ENCODE measurements around the gene CACHD1. TPM values are rescaled to one million over a fixed set of nuclear protein-coding genes. Genes with fewer than 3 reads are reported as not detected.

The CACHD1 gene
- total RNA-seq, 2 experiments from 2014 or later: 0.27 to 0.33 TPM

GRCh38 chr1:64676386-64676785 lies 206.5 kb downstream of the CACHD1 start:
- intact Hi-C loops (cut with micrococcal nuclease): loop anchor here (5.0 to 10.0 kb wide), 2 partner anchors 202 to 409 kb away; partner anchors contain the start of gene CACHD1
- no peak overlapping the region for H3K4me3 Mint-ChIP-seq
- no peaks in the 10 kb centered on the region for H3K9me3 Mint-ChIP-seq
- ChIA-PET CTCF (interaction anchor here (0.6 to 4.2 kb wide), 20 partner anchors 9 to 408 kb away, joined by 3 to 31 read pairs (median 3); no protein-coding TSS in a partner anchor), POLR2A (no interaction called here)
- H3K27me3 Mint-ChIP-seq: peaks cover 4% of the 10 kb centered on the region
- no peaks in the 10 kb centered on the region for H3K36me3 Mint-ChIP-seq
- H3K4me1 Mint-ChIP-seq (ENCODE audit: low read depth): no peaks in the 10 kb centered on the region
- DNase-seq: no peak
- H3K27ac Mint-ChIP-seq: no peak overlapping the region

GRCh38 chr1:64677532-64677931 lies 207.6 kb downstream of the CACHD1 start:
- Mint-ChIP-seq H3K27me3 (peaks cover 4% of the 10 kb centered on the region), H3K27ac (no peak overlapping the region), H3K4me3 (no peak overlapping the region), H3K9me3 (no peaks in the 10 kb centered on the region), H3K4me1 (ENCODE audit: low read depth) (no peaks in the 10 kb centered on the region), H3K36me3 (no peaks in the 10 kb centered on the region)
- CTCF ChIA-PET: interaction anchor here (1.4 to 3.2 kb wide), 5 partner anchors 12 to 398 kb away, joined by 5 to 23 read pairs (median 6); no protein-coding TSS in a partner anchor
- DNase-seq: no peak
- POLR2A ChIA-PET: no interaction called here
- intact Hi-C loops (cut with micrococcal nuclease): loop anchor here (5.0 to 10.0 kb wide), 2 partner anchors 203 to 410 kb away; partner anchors contain the start of gene CACHD1

GRCh38 chr1:64678366-64678765 lies 208.4 kb downstream of the CACHD1 start:
- DNase-seq: no peak
- intact Hi-C loops (cut with micrococcal nuclease): loop anchor here (5.0 to 10.0 kb wide), 2 partner anchors 204 to 411 kb away; partner anchors contain the start of gene CACHD1
- Mint-ChIP-seq H3K4me3 (no peak overlapping the region), H3K27ac (no peak overlapping the region), H3K27me3 (peaks cover 4% of the 10 kb centered on the region), H3K36me3 (no peaks in the 10 kb centered on the region), H3K4me1 (ENCODE audit: low read depth) (no peaks in the 10 kb centered on the region), H3K9me3 (no peaks in the 10 kb centered on the region)
- POLR2A ChIA-PET: no interaction called here
- CTCF ChIA-PET: no interaction called here

- no peak for DNase-seq
- H3K27ac Mint-ChIP-seq: no peak overlapping the region
- peaks cover 4% of the 10 kb centered on the region for H3K27me3 Mint-ChIP-seq
- no peak overlapping the region for H3K4me3 Mint-ChIP-seq
- intact Hi-C loops (cut with micrococcal nuclease): loop anchor here (5.0 to 10.0 kb wide), 2 partner anchors 204 to 412 kb away; partner anchors contain the start of gene CACHD1
- H3K9me3 Mint-ChIP-seq: no peaks in the 10 kb centered on the region
- CTCF ChIA-PET: no interaction called here
- H3K4me1 Mint-ChIP-seq (ENCODE audit: low read depth): no peaks in the 10 kb centered on the region
- POLR2A ChIA-PET: no interaction called here
- no peaks in the 10 kb centered on the region for H3K36me3 Mint-ChIP-seq
Measured at GRCh38 chr1:64679177-64679576, 209.2 kb downstream of the CACHD1 start.

GRCh38 chr1:64680599-64680998 lies 210.7 kb downstream of the CACHD1 start:
- Mint-ChIP-seq H3K27me3 (peaks cover 4% of the 10 kb centered on the region), H3K36me3 (no peaks in the 10 kb centered on the region), H3K4me1 (ENCODE audit: low read depth) (no peaks in the 10 kb centered on the region), H3K27ac (no peak overlapping the region), H3K9me3 (no peaks in the 10 kb centered on the region), H3K4me3 (no peak overlapping the region)
- intact Hi-C loops (cut with micrococcal nuclease): no loop called here
- CTCF ChIA-PET: no interaction called here
- POLR2A ChIA-PET: no interaction called here
- DNase-seq: no peak

- POLR2A ChIA-PET: no interaction called here
- Mint-ChIP-seq H3K27me3 (peaks cover 4% of the 10 kb centered on the region), H3K36me3 (no peaks in the 10 kb centered on the region), H3K4me1 (ENCODE audit: low read depth) (no peaks in the 10 kb centered on the region), H3K27ac (no peak overlapping the region), H3K9me3 (no peaks in the 10 kb centered on the region), H3K4me3 (no peak overlapping the region)
- no peak for DNase-seq
- CTCF ChIA-PET: interaction anchor here (0.6 kb wide), 1 partner anchor 8 kb away, joined by 3 read pairs; no protein-coding TSS in a partner anchor
- intact Hi-C loops (cut with micrococcal nuclease): no loop called here
Measured at GRCh38 chr1:64681043-64681442, 211.1 kb downstream of the CACHD1 start.

GRCh38 chr1:64683419-64683818 lies 213.5 kb downstream of the CACHD1 start:
- intact Hi-C loops (cut with micrococcal nuclease): no loop called here
- no peaks in the 10 kb centered on the region for H3K9me3 Mint-ChIP-seq
- no peak overlapping the region for H3K27ac Mint-ChIP-seq
- no peak overlapping the region for H3K4me3 Mint-ChIP-seq
- DNase-seq: no peak
- H3K4me1 Mint-ChIP-seq (ENCODE audit: low read depth): no peaks in the 10 kb centered on the region
- CTCF ChIA-PET: interaction anchor here (0.6 kb wide), 1 partner anchor 20 kb away, joined by 3 read pairs; no protein-coding TSS in a partner anchor
- POLR2A ChIA-PET: no interaction called here
- no peaks in the 10 kb centered on the region for H3K36me3 Mint-ChIP-seq
- no peaks in the 10 kb centered on the region for H3K27me3 Mint-ChIP-seq

GRCh38 chr1:64685217-64685616 lies 215.3 kb downstream of the CACHD1 start:
- no peaks in the 10 kb centered on the region for H3K36me3 Mint-ChIP-seq
- intact Hi-C loops (cut with micrococcal nuclease): no loop called here
- H3K9me3 Mint-ChIP-seq: no peaks in the 10 kb centered on the region
- POLR2A ChIA-PET: no interaction called here
- CTCF ChIA-PET: interaction anchor here (0.6 to 1.5 kb wide), 6 partner anchors 12 to 381 kb away, joined by 3 to 8 read pairs (median 4); no protein-coding TSS in a partner anchor
- no peak overlapping the region for H3K27ac Mint-ChIP-seq
- H3K4me3 Mint-ChIP-seq: no peak overlapping the region
- H3K4me1 Mint-ChIP-seq (ENCODE audit: low read depth): no peaks in the 10 kb centered on the region
- no peak for DNase-seq
- H3K27me3 Mint-ChIP-seq: no peaks in the 10 kb centered on the region

GRCh38 chr1:64685765-64686341 lies 215.9 kb downstream of the CACHD1 start:
- H3K36me3 Mint-ChIP-seq: no peaks in the 10 kb centered on the region
- no peak for DNase-seq
- intact Hi-C loops (cut with micrococcal nuclease): loop anchor here (1.0 to 2.0 kb wide), 2 partner anchors 138 to 1001 kb away; no protein-coding TSS in a partner anchor
- POLR2A ChIA-PET: interaction anchor here (0.6 kb wide), 1 partner anchor 357 kb away, joined by 4 read pairs; no protein-coding TSS in a partner anchor
- no peak overlapping the region for H3K27ac Mint-ChIP-seq
- CTCF ChIA-PET: interaction anchor here (0.6 to 1.5 kb wide), 6 partner anchors 12 to 380 kb away, joined by 3 to 8 read pairs (median 4); no protein-coding TSS in a partner anchor
- H3K27me3 Mint-ChIP-seq: no peaks in the 10 kb centered on the region
- H3K4me1 Mint-ChIP-seq (ENCODE audit: low read depth): no peaks in the 10 kb centered on the region
- H3K4me3 Mint-ChIP-seq: no peak overlapping the region
- no peaks in the 10 kb centered on the region for H3K9me3 Mint-ChIP-seq

- DNase-seq: peak; percentile 35
Measured at GRCh38 chr1:64686828-64687724, 217.1 kb downstream of the CACHD1 start.

GRCh38 chr1:64687725-64688327 lies 217.9 kb downstream of the CACHD1 start:
- Mint-ChIP-seq H3K4me3 (no peak overlapping the region), H3K9me3 (no peaks in the 10 kb centered on the region), H3K4me1 (ENCODE audit: low read depth) (peaks cover 6% of the 10 kb centered on the region), H3K27ac (no peak overlapping the region), H3K27me3 (no peaks in the 10 kb centered on the region), H3K36me3 (no peaks in the 10 kb centered on the region)
- POLR2A ChIA-PET: no interaction called here
- intact Hi-C loops (cut with micrococcal nuclease): loop anchor here (2.0 kb wide), 1 partner anchor 999 kb away; no protein-coding TSS in a partner anchor
- CTCF ChIA-PET: interaction anchor here (0.7 to 3.5 kb wide), 2 partner anchors 11 to 136 kb away, joined by 3 to 22 read pairs; no protein-coding TSS in a partner anchor
- no peak for DNase-seq

More at GRCh38 chr1:64686828-64687724, 217.1 kb downstream of the CACHD1 start:
- no peaks in the 10 kb centered on the region for H3K36me3 Mint-ChIP-seq
- peaks cover 6% of the 10 kb centered on the region for H3K4me1 Mint-ChIP-seq (ENCODE audit: low read depth)
- H3K27me3 Mint-ChIP-seq: no peaks in the 10 kb centered on the region
- ChIA-PET CTCF (interaction anchor here (3.5 kb wide), 1 partner anchor 137 kb away, joined by 22 read pairs; no protein-coding TSS in a partner anchor), POLR2A (no interaction called here)
- no peaks in the 10 kb centered on the region for H3K9me3 Mint-ChIP-seq
- H3K4me3 Mint-ChIP-seq: no peak overlapping the region
- intact Hi-C loops (cut with micrococcal nuclease): loop anchor here (1.0 to 2.0 kb wide), 2 partner anchors 137 to 1000 kb away; no protein-coding TSS in a partner anchor
- H3K27ac Mint-ChIP-seq: no peak overlapping the region
